ENCODE results near the gene CAPN9. TPM values are rescaled to one million over a fixed set of nuclear protein-coding genes. Genes with fewer than 3 reads are reported as not detected.

Gene CAPN9
- total RNA-seq, 1 donor from 2014 or later = not detected

- peak; percentile 49 for DNase-seq (ENCODE audit: low spot score)
Observed at GRCh38 chr1:230768903-230769570, 21.8 kb downstream of the CAPN9 start.

GRCh38 chr1:230770317-230770716 is 23.1 kb downstream of the CAPN9 start:
- DNase-seq (ENCODE audit: low spot score) = no peak

- DNase-seq (ENCODE audit: low spot score) = no peak
Observed at GRCh38 chr1:230771773-230772354, 24.7 kb downstream of the CAPN9 start.

GRCh38 chr1:230772457-230773395 is 25.5 kb downstream of the CAPN9 start:
- DNase-seq (ENCODE audit: low spot score) = peak; percentile 69

DNA sequence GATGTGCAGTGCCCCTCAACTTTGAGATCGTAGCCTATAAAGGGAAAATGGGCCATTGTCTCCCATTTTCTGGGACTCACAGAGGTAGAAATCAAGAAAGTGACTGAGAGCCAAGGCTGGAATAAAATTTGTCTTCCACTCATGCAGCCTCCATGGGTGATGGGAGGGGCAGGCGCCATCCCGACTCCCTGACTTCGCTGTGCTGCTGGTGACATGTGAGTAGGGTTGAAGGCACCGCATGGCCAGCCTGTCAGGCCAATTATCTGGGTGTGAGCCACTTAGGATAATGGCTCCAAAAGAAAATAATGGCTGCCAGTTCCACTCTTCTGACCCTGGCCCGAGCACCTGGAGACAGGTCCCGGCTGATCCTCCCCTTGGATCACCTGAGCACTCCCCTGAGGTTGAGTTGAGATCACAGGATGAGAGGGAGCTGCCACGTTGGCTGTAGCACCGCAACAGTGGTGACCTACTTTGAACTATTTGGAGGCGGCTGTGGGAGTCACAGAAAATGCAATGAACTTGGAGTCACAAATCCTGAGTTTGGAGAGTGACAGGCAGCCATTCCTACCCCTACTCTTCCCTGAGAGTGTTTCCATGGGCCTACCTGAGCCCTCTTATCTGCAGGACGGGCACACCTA is 26.3 kb downstream of the CAPN9 start:
- DNase-seq (ENCODE audit: low spot score) = no peak

DNA sequence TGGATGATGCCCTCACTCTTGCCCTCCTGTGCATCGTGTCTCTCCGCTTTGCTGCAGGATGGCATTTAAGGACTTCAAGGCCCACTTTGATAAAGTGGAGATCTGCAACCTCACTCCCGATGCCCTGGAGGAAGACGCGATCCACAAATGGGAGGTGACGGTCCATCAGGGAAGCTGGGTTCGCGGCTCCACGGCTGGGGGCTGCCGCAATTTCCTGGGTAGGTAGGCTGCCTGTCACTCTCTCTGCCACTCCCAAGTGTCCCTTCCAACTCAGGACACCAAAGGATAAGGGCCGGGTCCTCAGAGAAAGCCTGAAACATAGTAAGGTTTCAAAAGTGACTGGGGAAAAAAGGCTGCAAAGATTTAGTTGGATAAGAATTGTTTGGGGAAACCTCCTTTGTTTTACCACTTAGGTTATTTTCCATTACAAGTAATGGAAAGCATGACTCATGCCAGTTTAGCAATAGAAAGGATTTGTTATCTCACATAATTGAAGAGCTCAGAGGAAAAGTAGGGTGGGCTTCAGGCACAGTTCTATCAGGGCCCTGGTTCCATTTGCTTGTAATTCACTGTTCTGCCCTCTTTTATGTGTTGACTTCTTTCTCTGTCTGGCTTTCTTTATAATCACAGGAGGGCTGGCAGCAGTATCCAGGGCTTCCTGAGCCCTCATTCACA is 31.9 kb downstream of the CAPN9 start:
- DNase-seq (ENCODE audit: low spot score) = no peak

DNA sequence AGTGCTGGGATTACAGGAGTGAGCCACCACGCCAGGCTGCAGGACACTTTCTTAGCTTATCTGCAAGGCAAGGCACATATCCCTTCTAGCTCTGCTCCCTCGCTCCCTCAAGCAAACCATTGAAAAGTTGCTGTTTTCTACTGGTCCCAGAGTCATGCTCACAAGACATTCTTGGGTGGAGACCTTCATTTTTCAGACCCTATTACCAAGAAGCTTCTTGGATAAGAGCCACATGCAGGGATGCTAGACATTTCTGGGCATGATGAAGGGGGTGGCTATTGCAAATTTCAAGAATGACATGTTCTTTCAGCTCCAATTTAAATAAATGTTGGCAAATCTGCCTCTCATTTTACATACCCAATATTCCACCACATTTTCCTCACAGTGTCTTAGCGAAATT is 33.9 kb downstream of the CAPN9 start:
- no peak for DNase-seq (ENCODE audit: low spot score)

DNA sequence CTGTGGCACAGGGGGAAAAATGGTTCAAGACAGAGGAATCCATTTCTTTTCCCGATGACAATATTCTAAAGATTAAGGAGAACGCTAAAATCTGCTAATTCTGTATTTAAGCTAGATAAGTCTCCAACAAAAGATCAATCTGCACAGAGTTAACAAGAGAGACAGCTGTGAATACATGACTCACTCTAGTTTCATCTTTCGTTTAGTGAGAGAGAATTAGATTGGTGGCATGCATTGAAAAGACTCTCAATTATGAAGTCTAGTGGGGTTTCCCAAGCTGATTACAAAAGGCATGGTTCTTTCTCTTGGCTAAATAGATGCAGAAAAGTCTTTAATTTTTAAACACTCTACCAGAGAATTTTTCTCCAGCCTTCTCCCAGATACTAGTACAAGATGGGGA is 34.4 kb downstream of the CAPN9 start:
- DNase-seq (ENCODE audit: low spot score) = no peak

DNA sequence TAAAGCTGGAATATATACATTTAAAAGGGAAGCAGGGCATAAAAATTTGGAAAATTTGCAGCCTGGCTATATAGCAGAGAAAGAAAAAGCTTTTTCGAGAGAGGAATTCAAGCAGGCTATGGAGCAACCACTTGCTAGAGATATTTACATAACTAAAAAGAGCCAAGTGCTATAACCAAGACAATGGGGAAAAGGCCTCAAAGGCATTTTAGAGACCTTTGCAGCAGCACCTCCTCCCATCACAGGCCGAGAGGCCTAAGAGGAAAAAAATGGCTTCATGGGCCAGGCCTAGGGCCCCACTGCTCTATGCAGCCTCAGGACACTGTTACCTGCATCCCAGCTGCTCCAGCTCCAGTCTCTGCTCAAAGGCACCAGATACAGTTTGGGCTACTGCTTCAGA is 37.0 kb downstream of the CAPN9 start:
- DNase-seq (ENCODE audit: low spot score) = no peak

DNA sequence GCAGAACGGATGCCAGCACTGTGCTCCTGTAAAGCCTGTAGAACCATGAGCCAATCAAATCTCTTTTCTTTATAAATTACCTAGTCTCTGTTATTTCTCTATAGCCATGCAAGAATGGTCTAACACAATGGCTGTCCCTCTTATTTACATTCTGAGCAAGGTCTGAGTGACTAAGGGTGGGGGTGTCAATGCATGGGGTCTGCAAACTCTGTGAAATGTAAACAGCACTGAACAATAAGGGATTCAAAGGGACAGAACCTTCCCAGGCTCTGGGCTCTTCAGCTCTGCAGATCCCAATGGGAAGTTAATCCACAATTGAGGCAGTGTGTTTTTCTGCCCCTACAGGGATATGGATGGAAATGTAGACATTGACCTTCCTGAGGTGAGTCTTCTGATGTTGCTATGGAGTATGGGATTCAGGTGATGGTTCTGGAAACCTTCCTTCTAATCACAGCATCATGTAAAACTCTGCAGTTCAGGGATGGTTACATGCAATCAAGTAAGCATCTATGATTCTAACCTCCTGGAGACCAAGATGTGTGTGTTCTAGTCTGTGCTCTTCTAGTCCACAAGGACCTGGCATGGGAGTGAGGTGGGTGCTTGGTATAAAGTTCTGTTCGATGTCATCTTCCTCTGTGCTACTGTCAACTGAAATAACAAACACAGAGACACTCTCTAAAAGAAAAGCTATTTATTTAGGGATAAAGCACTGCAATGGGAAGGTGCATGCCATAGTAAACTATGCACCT is 38.6 kb downstream of the CAPN9 start:
- DNase-seq (ENCODE audit: low spot score) = no peak

GRCh38 chr1:230786385-230786753 is 39.2 kb downstream of the CAPN9 start:
- no peak for DNase-seq (ENCODE audit: low spot score)

GRCh38 chr1:230787471-230787870 is 40.3 kb downstream of the CAPN9 start:
- no peak for DNase-seq (ENCODE audit: low spot score)

- DNase-seq (ENCODE audit: low spot score) = no peak
Observed at GRCh38 chr1:230788561-230789275, 41.5 kb downstream of the CAPN9 start.

GRCh38 chr1:230790026-230790425 is 42.8 kb downstream of the CAPN9 start:
- DNase-seq (ENCODE audit: low spot score) = no peak

DNA sequence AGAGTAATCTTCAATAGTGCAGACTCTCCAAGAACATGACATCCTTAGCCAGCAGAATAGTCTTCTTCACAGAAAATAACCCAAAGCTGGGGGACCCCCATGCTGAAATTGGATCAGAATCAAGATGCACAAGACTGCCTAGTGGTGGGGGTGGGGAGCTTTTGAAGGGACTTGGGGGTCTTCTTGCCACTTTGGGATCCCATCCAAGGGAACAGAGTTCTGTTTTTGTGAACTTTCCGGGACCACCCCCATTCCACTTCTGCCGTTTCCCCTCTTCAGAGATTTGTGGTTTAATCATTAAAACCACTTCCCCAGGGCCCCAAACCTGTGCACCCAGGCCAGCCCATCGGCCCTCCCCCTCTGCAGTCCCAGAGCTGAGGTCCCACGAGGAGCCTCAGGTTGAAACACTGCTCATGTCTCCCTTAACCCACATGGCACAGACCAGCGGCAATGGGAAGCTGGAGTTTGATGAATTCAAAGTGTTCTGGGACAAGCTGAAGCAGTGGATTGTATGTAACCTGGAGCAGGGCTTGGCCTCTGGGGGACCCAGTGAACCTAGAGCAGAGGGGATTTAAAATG is 44.9 kb downstream of the CAPN9 start:
- DNase-seq (ENCODE audit: low spot score) = no peak

DNA sequence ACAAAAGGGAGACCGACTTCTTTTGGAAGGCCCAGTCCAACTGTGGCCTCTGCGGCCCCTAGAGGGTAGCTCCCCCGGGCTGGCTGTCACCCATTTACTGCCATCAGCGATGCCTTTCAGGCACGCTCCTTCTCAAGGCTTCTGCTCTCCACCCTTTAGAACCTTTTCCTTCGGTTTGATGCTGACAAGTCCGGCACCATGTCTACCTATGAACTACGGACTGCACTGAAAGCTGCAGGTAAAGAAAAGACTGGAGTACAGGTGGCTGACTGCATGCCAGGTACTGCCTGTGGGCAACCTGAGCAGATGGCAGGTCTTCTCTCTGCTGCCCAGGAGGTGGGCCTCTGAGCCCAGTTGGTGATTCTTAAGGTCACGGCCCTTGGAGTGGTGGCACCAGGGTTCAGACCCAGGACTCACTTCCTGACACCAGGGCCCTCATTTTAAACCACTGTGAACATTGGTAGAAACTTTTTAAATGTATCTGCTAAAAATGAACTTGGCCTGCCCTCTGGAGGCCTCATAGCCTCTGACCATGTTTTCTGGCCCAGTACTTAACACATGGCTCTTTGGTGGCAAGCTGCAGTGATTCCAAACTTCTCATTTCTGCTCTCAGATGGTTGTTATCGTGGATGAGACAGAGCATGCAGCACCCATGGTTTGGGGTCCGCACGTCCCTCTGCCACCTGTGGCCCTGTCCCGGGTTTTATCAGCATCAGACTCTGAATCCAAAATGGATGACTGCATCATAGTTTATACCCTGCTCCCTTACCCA is 45.7 kb downstream of the CAPN9 start:
- DNase-seq (ENCODE audit: low spot score) = no peak

- no peak for DNase-seq (ENCODE audit: low spot score)
Observed at GRCh38 chr1:230793463-230793745, 46.2 kb downstream of the CAPN9 start.

- no peak for DNase-seq (ENCODE audit: low spot score)
Observed at GRCh38 chr1:230794431-230794830, 47.2 kb downstream of the CAPN9 start.

DNA sequence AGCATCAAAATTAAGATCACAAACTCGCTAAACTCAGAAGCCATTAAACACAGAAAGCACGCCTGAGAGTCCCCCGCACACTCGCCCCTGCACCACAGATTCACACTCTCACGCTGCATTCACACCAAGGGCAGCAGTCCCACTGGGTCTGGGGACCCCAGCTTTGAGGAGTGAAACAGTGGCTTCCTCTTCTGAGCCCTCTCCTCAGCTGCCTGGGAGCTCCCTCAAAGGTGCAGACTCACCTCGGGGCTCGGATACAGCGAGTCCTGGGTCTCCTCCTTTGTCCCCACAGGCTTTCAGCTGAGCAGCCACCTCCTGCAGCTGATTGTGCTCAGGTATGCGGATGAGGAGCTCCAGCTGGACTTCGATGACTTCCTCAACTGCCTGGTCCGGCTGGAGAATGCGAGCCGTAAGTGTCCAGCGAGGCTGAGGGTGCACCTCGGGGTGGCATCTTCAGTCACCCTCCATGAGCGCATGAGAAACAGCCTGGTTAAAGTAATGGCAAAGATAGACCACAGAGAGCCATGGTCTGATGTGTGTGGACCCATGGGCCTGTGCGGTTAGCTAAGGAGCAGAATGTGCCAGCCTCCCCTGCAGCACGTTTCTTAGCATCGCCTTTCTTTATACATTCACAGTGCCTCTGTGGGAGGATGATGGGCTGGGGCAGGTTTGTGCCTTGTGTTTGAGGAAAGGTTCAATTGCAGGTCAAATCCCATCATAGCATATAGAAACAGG is 47.9 kb downstream of the CAPN9 start:
- no peak for DNase-seq (ENCODE audit: low spot score)
